RWPE2 (cell line): ENCODE measurements around the gene APP.
A peak's percentile ranks its signal among the peaks of the same experiment; 100 is the strongest.

Experiments used
- ATAC-seq: fragments of 200-7000 bp; cut with Tn5 transposase; 3 replicates; pipeline ENCODE4 v1.9.1; 2021; ENCODE audit warnings: low read depth
- DNase-seq: peaks from one replicate; pipeline ENCODE4 v3.0.0-alpha.2; 2020; ENCODE audit warnings: low spot score
- H3K27ac ChIP-seq: fragments of 450-650 bp; 2 replicates; pipeline ENCODE4 v1.5.1; 2017; ENCODE audit warnings: mild to moderate bottlenecking; ENCODE audit not compliant: poor library complexity, severe bottlenecking
- H3K27me3 ChIP-seq: fragments of 250-450 bp; sonication (Bioruptor Pico); 2 replicates; pipeline ENCODE4 v1.5.1; 2021; ENCODE audit warnings: mild to moderate bottlenecking, moderate library complexity; ENCODE audit not compliant: insufficient read depth, poor library complexity, severe bottlenecking
- H3K36me3 ChIP-seq: fragments of 250-450 bp; sonication (Bioruptor Pico); 2 replicates; pipeline ENCODE4 v1.5.1; 2020; ENCODE audit warnings: low read depth, mild to moderate bottlenecking, moderate library complexity
- H3K4me1 ChIP-seq: fragments of 250-450 bp; sonication (Bioruptor Pico); 2 replicates; pipeline ENCODE4 v1.5.1; 2021; ENCODE audit warnings: mild to moderate bottlenecking, moderate library complexity; ENCODE audit not compliant: insufficient read depth, poor library complexity, severe bottlenecking
- H3K4me3 ChIP-seq: fragments of 250-450 bp; sonication (Bioruptor Pico); 2 replicates; pipeline ENCODE4 v1.5.1; 2021; ENCODE audit warnings: mild to moderate bottlenecking, moderate library complexity; ENCODE audit not compliant: severe bottlenecking
- H3K9me3 ChIP-seq: fragments of 250-450 bp; sonication (Bioruptor Pico); 2 replicates; pipeline ENCODE4 v1.5.1; 2021; ENCODE audit warnings: mild to moderate bottlenecking, moderate library complexity; ENCODE audit not compliant: severe bottlenecking
- CTCF ChIP-seq: fragments of 450-650 bp; IDR thresholded peaks from one replicate; pipeline ENCODE4 v1.5.1; 2017; ENCODE audit warnings: mild to moderate bottlenecking, moderate library complexity; ENCODE audit not compliant: poor library complexity, severe bottlenecking

The APP gene

GRCh38 chr21:26011292-26011940 lies 159.2 kb downstream of the APP start:
- H3K4me1 ChIP-seq: no peaks in the 10 kb centered on the region
- H3K4me3 ChIP-seq: no peak overlapping the region
- peaks cover 16% of the 10 kb centered on the region for H3K36me3 ChIP-seq
- H3K27me3 ChIP-seq: no peaks in the 10 kb centered on the region
- no peaks in the 10 kb centered on the region for H3K9me3 ChIP-seq
- TF ChIP-seq CTCF: no peak
- no peak overlapping the region for H3K27ac ChIP-seq
- DNase-seq (no peak), ATAC-seq (no peak)

GRCh38 chr21:26007951-26008498 lies 162.5 kb downstream of the APP start:
- ATAC-seq (no peak), DNase-seq (no peak)
- TF ChIP-seq CTCF: no peak
- H3K27ac ChIP-seq: no peak overlapping the region
- H3K9me3 ChIP-seq: no peaks in the 10 kb centered on the region
- peaks cover 17% of the 10 kb centered on the region for H3K36me3 ChIP-seq
- no peaks in the 10 kb centered on the region for H3K27me3 ChIP-seq
- H3K4me1 ChIP-seq: no peaks in the 10 kb centered on the region
- no peak overlapping the region for H3K4me3 ChIP-seq

- no peak for ATAC-seq
- H3K36me3 ChIP-seq: peaks cover 24% of the 10 kb centered on the region
- no peak for TF ChIP-seq CTCF
- H3K27me3 ChIP-seq: no peaks in the 10 kb centered on the region
- no peak overlapping the region for H3K4me3 ChIP-seq
- H3K9me3 ChIP-seq: no peaks in the 10 kb centered on the region
- H3K4me1 ChIP-seq: no peaks in the 10 kb centered on the region
- no peak for DNase-seq
- H3K27ac ChIP-seq: no peak overlapping the region
Observed at GRCh38 chr21:26005464-26005863, 165.1 kb downstream of the APP start.

- peaks cover 39% of the 10 kb centered on the region for H3K36me3 ChIP-seq
- no peak for TF ChIP-seq CTCF
- no peak for ATAC-seq
Observed at GRCh38 chr21:26003404-26003803, 167.2 kb downstream of the APP start.

GRCh38 chr21:26001356-26001755 lies 169.2 kb downstream of the APP start:
- H3K4me3 ChIP-seq: no peak overlapping the region
- peaks cover 45% of the 10 kb centered on the region for H3K36me3 ChIP-seq

More at GRCh38 chr21:26003404-26003803, 167.2 kb downstream of the APP start:
- H3K4me1 ChIP-seq: no peaks in the 10 kb centered on the region
- no peak overlapping the region for H3K4me3 ChIP-seq
- no peak for DNase-seq
- H3K27ac ChIP-seq: no peak overlapping the region
- H3K9me3 ChIP-seq: no peaks in the 10 kb centered on the region
- no peaks in the 10 kb centered on the region for H3K27me3 ChIP-seq

More at GRCh38 chr21:26001356-26001755, 169.2 kb downstream of the APP start:
- no peaks in the 10 kb centered on the region for H3K4me1 ChIP-seq
- no peak for ATAC-seq
- TF ChIP-seq CTCF: peak; percentile 10
- DNase-seq: no peak
- H3K27ac ChIP-seq: no peak overlapping the region
- no peaks in the 10 kb centered on the region for H3K9me3 ChIP-seq
- no peaks in the 10 kb centered on the region for H3K27me3 ChIP-seq
